Endothelial cell of umbilical vein (primary cell): ENCODE measurements around the gene USF2.

Experiments used
- CTCF ChIP-seq, 2 donors: IDR thresholded peaks; 1 replicate in 1 of 2; 2 replicates in 1 of 2; pipeline ENCODE4 v1.5.1; 2011; ENCODE audit warnings: low read length in 2 of 2, mild to moderate bottlenecking in 2 of 2, moderate library complexity in 2 of 2, control low read depth in 1 of 2, inconsistent platforms in 1 of 2, low read depth in 1 of 2; ENCODE audit not compliant: insufficient read depth in 1 of 2; ENCODE audit errors: extremely low read depth in 1 of 2
- EZH2 ChIP-seq: IDR thresholded peaks from 2 replicates; pipeline ENCODE4 v1.6.1; 2012; ENCODE audit warnings: borderline replicate concordance, low read depth, mild to moderate bottlenecking, moderate library complexity, low read length, inconsistent platforms; ENCODE audit not compliant: severe bottlenecking
- FOS ChIP-seq: IDR thresholded peaks from 2 replicates; pipeline ENCODE4 v1.6.1; 2011; ENCODE audit warnings: mild to moderate bottlenecking, low read length, moderate library complexity, borderline replicate concordance; ENCODE audit not compliant: insufficient read depth
- MYC ChIP-seq: IDR thresholded peaks from one replicate; pipeline ENCODE4 v1.6.1; 2011; ENCODE audit warnings: mild to moderate bottlenecking, low read depth, low read length
- POLR2A ChIP-seq: IDR thresholded peaks from 2 replicates; pipeline ENCODE4 v1.6.1; 2012; ENCODE audit warnings: low read depth, mild to moderate bottlenecking, control low read depth, low read length

GRCh38 chr19:35268536-35269437, at the start of gene USF2:
- no peak for TF ChIP-seq CTCF (IDR thresholded peaks at IDR 0.05; ENCODE audit: extremely low read depth in 1 of 2, insufficient read depth in 1 of 2, low read depth in 1 of 2, low read length in 2 of 2)
- no peak for TF ChIP-seq POLR2A
- no peak for TF ChIP-seq FOS
- TF ChIP-seq EZH2: no peak
- TF ChIP-seq MYC: no peak
